SH-SY5Y (cell line): ENCODE data around the gene NOTCH2.

ENCODE experiments used
- GATA2 ChIP-seq: IDR thresholded peaks from 2 replicates; pipeline ENCODE4 v1.6.1; 2011; ENCODE audit warnings: mild to moderate bottlenecking, low read depth, low read length
- GATA3 ChIP-seq: IDR thresholded peaks from 2 replicates; pipeline ENCODE4 v1.6.1; 2011; ENCODE audit warnings: low read depth, mild to moderate bottlenecking, low read length, moderate library complexity

Gene NOTCH2

GRCh38 chr1:119920104-119920968, 149.1 kb downstream of the NOTCH2 start:
- TF ChIP-seq GATA2, result no peak
- no peak for TF ChIP-seq GATA3

GRCh38 chr1:119919241-119919640, 150.2 kb downstream of the NOTCH2 start:
- TF ChIP-seq GATA3 (no peak), GATA2 (no peak)

- TF ChIP-seq GATA3, result no peak
- no peak for TF ChIP-seq GATA2
Observed at GRCh38 chr1:119918301-119918700, 151.2 kb downstream of the NOTCH2 start.

GRCh38 chr1:119917304-119918055, 152.0 kb downstream of the NOTCH2 start:
- TF ChIP-seq GATA2, result no peak
- TF ChIP-seq GATA3, result no peak

GRCh38 chr1:119915517-119915916, 153.9 kb downstream of the NOTCH2 start:
- TF ChIP-seq GATA3 (no peak), GATA2 (no peak)

- TF ChIP-seq GATA2 (no peak), GATA3 (no peak)
Observed at GRCh38 chr1:119914071-119914470, 155.4 kb downstream of the NOTCH2 start.

GRCh38 chr1:119912963-119913362, 156.5 kb downstream of the NOTCH2 start:
- TF ChIP-seq GATA2, result no peak
- TF ChIP-seq GATA3, result no peak

GRCh38 chr1:119911775-119912174, 157.7 kb downstream of the NOTCH2 start:
- TF ChIP-seq GATA2 (no peak), GATA3 (no peak)

- TF ChIP-seq GATA3, result no peak
- TF ChIP-seq GATA2, result no peak
Observed at GRCh38 chr1:119910618-119911017, 158.8 kb downstream of the NOTCH2 start.

- TF ChIP-seq GATA2 (no peak), GATA3 (no peak)
Observed at GRCh38 chr1:119909890-119910596, 159.4 kb downstream of the NOTCH2 start.

- no peak for TF ChIP-seq GATA2
- no peak for TF ChIP-seq GATA3
Observed at GRCh38 chr1:119908661-119909060, 160.8 kb downstream of the NOTCH2 start.

- TF ChIP-seq GATA2, result no peak
- no peak for TF ChIP-seq GATA3
Observed at GRCh38 chr1:119906927-119907652, 162.4 kb downstream of the NOTCH2 start.

GRCh38 chr1:119903443-119903835, 166.0 kb downstream of the NOTCH2 start:
- no peak for TF ChIP-seq GATA2
- TF ChIP-seq GATA3, result no peak
